WI38 (cell line): Measurements from ENCODE around the gene NSD2.

Source experiments
- H3K4me3 ChIP-seq: 2 replicates; pipeline ENCODE4 v1.5.1; 2011; ENCODE audit warnings: low read depth, mild to moderate bottlenecking, control low read depth, low read length
- CTCF ChIP-seq: IDR thresholded peaks from 2 replicates; pipeline ENCODE4 v1.5.1; 2012; ENCODE audit warnings: low read depth, mild to moderate bottlenecking, control low read depth, low read length

Gene NSD2

DNA sequence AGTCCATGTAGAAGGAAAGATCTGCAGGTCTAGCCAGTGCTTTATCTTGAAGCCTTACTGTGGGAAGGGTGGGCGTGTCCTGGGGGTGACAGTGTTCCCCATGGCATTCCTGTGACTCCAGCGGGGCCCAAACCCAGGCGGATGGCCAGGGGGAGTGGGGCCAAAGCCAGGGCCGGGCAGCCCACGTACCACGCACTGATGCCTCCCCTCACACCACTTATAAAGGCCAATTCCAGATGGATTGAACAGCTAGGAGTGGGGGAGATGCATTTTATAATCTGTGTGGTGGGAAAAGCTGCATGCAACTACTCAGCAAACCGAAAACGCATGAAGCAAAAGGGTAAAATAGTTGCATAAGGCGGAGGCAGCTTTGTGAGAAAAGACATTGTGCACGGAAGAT, 101.2 kb downstream of the NSD2 start:
- no peak for TF ChIP-seq CTCF
- no peak overlapping the region for H3K4me3 ChIP-seq

- TF ChIP-seq CTCF, result no peak
These were observed 102.0 kb downstream of the NSD2 start for GRCh38 chr4:1973218-1973617.

GRCh38 chr4:1973661-1974060, 102.5 kb downstream of the NSD2 start:
- TF ChIP-seq CTCF, result no peak
- no peak overlapping the region for H3K4me3 ChIP-seq

More at GRCh38 chr4:1973218-1973617, 102.0 kb downstream of the NSD2 start:
- no peak overlapping the region for H3K4me3 ChIP-seq

- TF ChIP-seq CTCF, result no peak
- H3K4me3 ChIP-seq, result no peak overlapping the region
These were observed 103.6 kb downstream of the NSD2 start for GRCh38 chr4:1974840-1975239.

- H3K4me3 ChIP-seq, result no peak overlapping the region
- TF ChIP-seq CTCF, result no peak
These were observed 104.2 kb downstream of the NSD2 start for GRCh38 chr4:1975391-1975801.

GRCh38 chr4:1975880-1976279, 104.7 kb downstream of the NSD2 start:
- H3K4me3 ChIP-seq, result no peak overlapping the region
- no peak for TF ChIP-seq CTCF

- TF ChIP-seq CTCF, result no peak
- no peak overlapping the region for H3K4me3 ChIP-seq
These were observed 105.5 kb downstream of the NSD2 start for GRCh38 chr4:1976416-1977352.
